ENCODE measurements around the gene TRMT13.

TRMT13 gene

GRCh38 chr1:100141192-100141591, 8.2 kb downstream of the TRMT13 start:
- Mint-ChIP-seq H3K36me3 (ENCODE audit: low read depth) (peaks cover 92% of the 10 kb centered on the region), H3K9me3 (no peaks in the 10 kb centered on the region), H3K27me3 (no peaks in the 10 kb centered on the region), H3K27ac (peak overlapping the region; percentile 35), H3K4me1 (ENCODE audit: low read depth) (peaks cover 3% of the 10 kb centered on the region), H3K4me3 (no peak overlapping the region)
- DNase-seq, result no peak

DNA sequence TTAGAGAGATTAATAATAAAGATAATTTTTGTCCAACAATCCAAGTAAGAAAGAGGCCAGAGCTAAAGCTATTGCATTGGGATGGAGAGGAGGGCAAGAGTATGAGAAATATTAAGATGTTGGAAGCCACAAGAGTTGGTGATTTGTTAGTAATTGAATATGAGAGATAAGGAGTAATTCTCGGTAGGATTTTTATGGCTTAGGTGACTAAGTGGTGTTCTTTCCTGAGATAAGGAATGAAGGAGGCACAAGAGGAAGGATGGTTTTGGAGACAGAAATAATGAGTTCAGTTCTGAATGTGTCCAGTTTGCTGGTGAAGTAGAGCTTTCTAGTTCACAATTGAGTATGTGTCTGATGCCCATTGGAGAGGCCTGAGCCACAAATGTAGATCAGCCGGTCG, 9.4 kb downstream of the TRMT13 start:
- no peaks in the 10 kb centered on the region for H3K27me3 Mint-ChIP-seq
- no peak for DNase-seq
- peaks cover 91% of the 10 kb centered on the region for H3K36me3 Mint-ChIP-seq (ENCODE audit: low read depth)
- peak overlapping the region; percentile 6 for H3K27ac Mint-ChIP-seq
- H3K4me3 Mint-ChIP-seq, result no peak overlapping the region
- H3K9me3 Mint-ChIP-seq, result no peaks in the 10 kb centered on the region
- peaks cover 3% of the 10 kb centered on the region for H3K4me1 Mint-ChIP-seq (ENCODE audit: low read depth)

GRCh38 chr1:100145116-100145515, 12.2 kb downstream of the TRMT13 start:
- H3K4me1 Mint-ChIP-seq (ENCODE audit: low read depth), result no peaks in the 10 kb centered on the region
- H3K27ac Mint-ChIP-seq, result peak overlapping the region; percentile 35
- H3K27me3 Mint-ChIP-seq, result no peaks in the 10 kb centered on the region
- peaks cover 87% of the 10 kb centered on the region for H3K36me3 Mint-ChIP-seq (ENCODE audit: low read depth)
- DNase-seq, result no peak
- no peak overlapping the region for H3K4me3 Mint-ChIP-seq
- H3K9me3 Mint-ChIP-seq, result no peaks in the 10 kb centered on the region

DNA sequence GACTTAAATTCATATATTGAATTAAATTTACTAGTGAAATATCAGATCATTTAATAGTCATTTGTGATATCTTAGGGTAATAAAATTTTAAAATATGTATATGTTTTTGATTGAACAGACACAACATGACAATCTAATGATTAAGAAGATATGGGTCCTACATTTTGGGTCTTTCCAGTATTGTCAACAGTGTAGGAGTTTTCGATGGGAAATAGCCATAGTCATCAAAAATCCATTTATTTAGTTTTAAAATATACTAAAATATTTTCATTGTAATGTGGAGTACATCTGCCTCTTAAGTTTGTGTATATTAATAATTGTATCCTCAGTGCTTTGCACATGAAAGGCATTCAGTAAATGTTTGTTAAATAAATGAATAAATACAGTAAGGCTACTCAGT, 14.0 kb downstream of the TRMT13 start:
- H3K27me3 Mint-ChIP-seq, result no peaks in the 10 kb centered on the region
- no peak overlapping the region for H3K4me3 Mint-ChIP-seq
- peaks cover 4% of the 10 kb centered on the region for H3K4me1 Mint-ChIP-seq (ENCODE audit: low read depth)
- no peaks in the 10 kb centered on the region for H3K9me3 Mint-ChIP-seq
- peaks cover 78% of the 10 kb centered on the region for H3K36me3 Mint-ChIP-seq (ENCODE audit: low read depth)
- DNase-seq, result no peak
- H3K27ac Mint-ChIP-seq, result no peak overlapping the region

DNA sequence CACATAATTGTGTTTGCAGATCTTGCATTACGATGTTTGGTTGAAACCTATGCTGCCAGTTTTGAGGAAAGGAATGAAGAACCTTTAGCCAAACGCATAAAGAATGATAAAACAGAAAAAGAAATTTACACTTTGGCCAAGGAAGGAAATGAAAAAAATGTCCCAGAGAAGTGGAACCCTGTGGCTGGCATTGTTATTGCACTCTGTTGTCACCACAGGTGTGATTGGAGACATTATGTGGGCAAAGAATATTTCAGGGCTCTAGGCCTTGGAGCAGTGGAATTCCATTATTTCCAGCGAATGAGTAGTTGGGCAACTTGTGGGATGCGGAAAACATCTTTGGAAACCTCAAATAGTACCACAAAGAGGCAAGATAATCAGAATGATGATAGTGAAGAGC, 14.9 kb downstream of the TRMT13 start:
- no peaks in the 10 kb centered on the region for H3K9me3 Mint-ChIP-seq
- H3K27ac Mint-ChIP-seq, result no peak overlapping the region
- H3K36me3 Mint-ChIP-seq (ENCODE audit: low read depth), result peaks cover 71% of the 10 kb centered on the region
- H3K27me3 Mint-ChIP-seq, result no peaks in the 10 kb centered on the region
- no peak overlapping the region for H3K4me3 Mint-ChIP-seq
- DNase-seq, result no peak
- peaks cover 9% of the 10 kb centered on the region for H3K4me1 Mint-ChIP-seq (ENCODE audit: low read depth)

DNA sequence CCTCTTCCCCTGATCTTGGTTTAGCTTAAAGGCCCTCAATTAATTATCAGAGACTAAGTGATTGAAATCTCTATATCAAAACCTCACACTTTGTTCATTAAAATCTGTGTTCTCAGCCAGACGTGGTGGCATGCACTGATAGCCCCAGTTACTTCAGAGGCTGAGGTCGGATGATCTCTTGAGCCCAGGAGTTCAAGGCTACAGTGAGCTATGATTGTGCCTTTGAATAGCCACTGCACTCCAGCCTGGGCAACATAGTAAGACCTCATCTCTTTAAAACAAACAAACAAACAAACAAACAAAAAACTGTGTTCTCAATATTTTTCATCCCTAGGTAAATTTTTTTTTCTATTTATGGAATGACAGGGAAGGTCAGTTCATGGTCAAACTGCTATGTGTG, 18.7 kb downstream of the TRMT13 start:
- Mint-ChIP-seq H3K4me3 (no peak overlapping the region), H3K36me3 (ENCODE audit: low read depth) (peaks cover 35% of the 10 kb centered on the region), H3K27me3 (no peaks in the 10 kb centered on the region), H3K4me1 (ENCODE audit: low read depth) (peaks cover 9% of the 10 kb centered on the region), H3K27ac (no peak overlapping the region), H3K9me3 (no peaks in the 10 kb centered on the region)
- DNase-seq, result no peak

DNA sequence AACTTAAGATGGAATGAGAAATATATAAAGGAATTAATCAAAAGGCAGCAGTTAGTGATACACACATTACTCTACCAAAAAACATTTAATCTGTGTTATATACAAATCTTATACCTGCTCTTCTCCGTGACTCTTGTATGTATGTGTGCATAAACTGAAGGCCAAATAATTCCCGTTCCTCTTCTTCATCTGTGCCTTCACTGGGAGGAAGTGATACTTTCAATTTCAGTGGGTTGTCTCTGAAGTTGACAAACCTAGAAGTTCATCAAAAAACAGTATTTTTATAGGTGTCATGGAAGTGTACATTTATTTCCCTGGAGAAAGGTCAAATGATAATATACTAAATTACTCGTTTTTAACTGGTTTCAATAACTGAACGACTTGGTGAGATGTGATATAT, 19.3 kb downstream of the TRMT13 start:
- Mint-ChIP-seq H3K4me1 (ENCODE audit: low read depth) (peaks cover 9% of the 10 kb centered on the region), H3K4me3 (no peak overlapping the region), H3K27me3 (no peaks in the 10 kb centered on the region), H3K36me3 (ENCODE audit: low read depth) (peaks cover 32% of the 10 kb centered on the region), H3K9me3 (no peaks in the 10 kb centered on the region), H3K27ac (peak overlapping the region; percentile 12)
- DNase-seq, result no peak

DNA sequence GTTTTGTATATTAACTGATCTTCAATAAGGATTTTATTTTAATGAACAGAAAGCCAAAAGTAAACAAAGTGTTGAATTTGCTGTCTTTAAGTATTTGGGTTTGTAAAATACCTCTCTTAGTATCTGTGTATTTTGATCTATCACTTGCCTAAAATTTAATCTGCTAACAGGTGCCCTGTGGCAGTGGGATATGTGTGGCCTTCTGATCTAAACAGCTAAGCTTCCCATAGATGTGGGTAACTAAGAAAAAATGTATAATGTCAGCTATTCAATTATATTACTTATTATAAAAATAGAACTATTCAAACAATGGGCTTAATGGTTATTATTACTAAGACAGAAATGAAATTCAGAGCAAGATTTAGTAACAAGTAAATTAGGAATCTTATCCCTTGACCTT, 29.9 kb downstream of the TRMT13 start:
- Mint-ChIP-seq H3K36me3 (ENCODE audit: low read depth) (no peaks in the 10 kb centered on the region), H3K4me3 (no peak overlapping the region), H3K9me3 (no peaks in the 10 kb centered on the region), H3K27ac (no peak overlapping the region), H3K4me1 (ENCODE audit: low read depth) (no peaks in the 10 kb centered on the region), H3K27me3 (no peaks in the 10 kb centered on the region)
- no peak for DNase-seq

GRCh38 chr1:100164216-100164615, 31.3 kb downstream of the TRMT13 start:
- H3K9me3 Mint-ChIP-seq, result no peaks in the 10 kb centered on the region
- no peaks in the 10 kb centered on the region for H3K4me1 Mint-ChIP-seq (ENCODE audit: low read depth)
- H3K27me3 Mint-ChIP-seq, result no peaks in the 10 kb centered on the region
- H3K36me3 Mint-ChIP-seq (ENCODE audit: low read depth), result no peaks in the 10 kb centered on the region
- no peak overlapping the region for H3K27ac Mint-ChIP-seq
- no peak for DNase-seq
- H3K4me3 Mint-ChIP-seq, result no peak overlapping the region

- no peak for DNase-seq
- H3K36me3 Mint-ChIP-seq (ENCODE audit: low read depth), result no peaks in the 10 kb centered on the region
- H3K27me3 Mint-ChIP-seq, result no peaks in the 10 kb centered on the region
- H3K4me1 Mint-ChIP-seq (ENCODE audit: low read depth), result no peaks in the 10 kb centered on the region
- no peak overlapping the region for H3K27ac Mint-ChIP-seq
- H3K4me3 Mint-ChIP-seq, result no peak overlapping the region
- no peaks in the 10 kb centered on the region for H3K9me3 Mint-ChIP-seq
Observed at GRCh38 chr1:100164702-100165101, 31.7 kb downstream of the TRMT13 start.

DNA sequence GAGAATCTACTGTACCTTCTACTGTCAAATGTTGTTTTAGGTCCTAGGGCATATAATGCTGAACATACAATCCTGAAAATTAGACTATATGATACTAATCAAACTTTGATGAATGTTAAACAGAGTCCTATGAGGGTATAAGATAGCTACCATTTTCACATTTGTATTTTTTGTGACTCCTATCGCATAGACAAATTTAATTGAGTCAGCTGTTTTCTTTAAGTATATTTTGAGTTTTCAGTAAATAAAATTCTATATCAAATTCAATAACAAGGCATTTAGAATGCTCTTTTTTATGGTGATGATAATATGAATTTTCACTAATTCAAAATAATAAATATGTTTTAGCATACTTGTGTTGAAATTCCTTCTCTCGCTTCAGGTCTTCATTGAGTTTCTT, 35.1 kb downstream of the TRMT13 start:
- Mint-ChIP-seq H3K36me3 (ENCODE audit: low read depth) (no peaks in the 10 kb centered on the region), H3K4me3 (no peak overlapping the region), H3K4me1 (ENCODE audit: low read depth) (no peaks in the 10 kb centered on the region), H3K27me3 (no peaks in the 10 kb centered on the region), H3K9me3 (no peaks in the 10 kb centered on the region), H3K27ac (no peak overlapping the region)
- no peak for DNase-seq

- no peak for DNase-seq
- no peaks in the 10 kb centered on the region for H3K4me1 Mint-ChIP-seq (ENCODE audit: low read depth)
- H3K4me3 Mint-ChIP-seq, result no peak overlapping the region
- no peaks in the 10 kb centered on the region for H3K27me3 Mint-ChIP-seq
- no peak overlapping the region for H3K27ac Mint-ChIP-seq
- H3K36me3 Mint-ChIP-seq (ENCODE audit: low read depth), result no peaks in the 10 kb centered on the region
- H3K9me3 Mint-ChIP-seq, result no peaks in the 10 kb centered on the region
Observed at GRCh38 chr1:100177295-100178041, 44.5 kb downstream of the TRMT13 start.

DNA sequence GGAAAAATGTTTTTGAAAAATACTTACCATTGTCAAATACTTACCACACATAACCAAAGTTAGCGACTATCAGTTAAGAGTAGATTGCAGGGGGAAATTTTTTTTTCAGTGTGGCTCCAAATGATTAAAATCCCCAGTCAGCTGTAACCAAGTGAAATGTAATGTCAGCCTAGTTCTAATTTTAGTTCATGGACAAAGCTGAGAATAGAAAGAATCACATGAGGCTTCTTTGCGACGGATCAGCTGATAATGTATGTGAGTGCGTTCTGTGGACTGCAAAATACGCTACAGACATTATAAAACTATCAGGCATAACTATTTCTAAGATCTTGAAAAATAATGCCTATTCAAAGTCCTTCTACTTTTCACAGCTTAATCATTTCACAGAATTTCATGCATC, 45.1 kb downstream of the TRMT13 start, which contains the start of gene LRRC39:
LRRC39 (minus strand) TSS at position 166 of the 400 bp plus-strand sequence. CDS start 9,740 bp downstream, outside the sequence.
- Mint-ChIP-seq H3K4me3 (no peak within 1 kb of the TSS), H3K27ac (no peak within 1 kb of the TSS), H3K27me3 (no peaks in the 10 kb centered on the region), H3K9me3 (no peaks in the 10 kb centered on the region), H3K36me3 (ENCODE audit: low read depth) (no peaks in the 10 kb centered on the region), H3K4me1 (ENCODE audit: low read depth) (no peaks in the 10 kb centered on the region)
- DNase-seq, result no peak

GRCh38 chr1:100183370-100183769, 50.4 kb downstream of the TRMT13 start:
- H3K27me3 Mint-ChIP-seq, result no peaks in the 10 kb centered on the region
- H3K27ac Mint-ChIP-seq, result no peak overlapping the region
- H3K4me3 Mint-ChIP-seq, result no peak overlapping the region
- no peaks in the 10 kb centered on the region for H3K4me1 Mint-ChIP-seq (ENCODE audit: low read depth)
- H3K36me3 Mint-ChIP-seq (ENCODE audit: low read depth), result no peaks in the 10 kb centered on the region
- no peaks in the 10 kb centered on the region for H3K9me3 Mint-ChIP-seq
- DNase-seq, result no peak

DNA sequence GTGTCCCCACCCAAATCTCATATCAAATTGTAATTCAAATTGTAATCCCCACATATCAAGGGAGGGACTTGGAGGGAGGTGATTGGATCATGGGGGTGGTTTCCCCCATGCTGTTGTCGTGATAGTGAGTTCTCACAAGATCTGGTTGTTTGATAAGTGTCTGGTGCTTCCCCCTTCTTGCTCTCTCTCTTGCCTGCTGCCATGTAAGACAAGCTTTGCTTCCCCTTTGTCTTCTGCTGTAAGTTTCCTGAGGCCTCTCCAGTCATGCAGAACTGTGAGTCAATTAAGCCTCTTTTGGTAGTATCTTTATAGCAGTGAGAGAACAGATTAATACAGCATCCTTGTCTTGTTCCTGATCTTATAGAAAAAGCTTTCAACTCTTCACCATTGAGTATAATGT, 51.6 kb downstream of the TRMT13 start:
- Mint-ChIP-seq H3K4me1 (ENCODE audit: low read depth) (no peaks in the 10 kb centered on the region), H3K9me3 (no peaks in the 10 kb centered on the region), H3K27ac (no peak overlapping the region), H3K4me3 (no peak overlapping the region), H3K36me3 (ENCODE audit: low read depth) (no peaks in the 10 kb centered on the region), H3K27me3 (no peaks in the 10 kb centered on the region)
- no peak for DNase-seq

DNA sequence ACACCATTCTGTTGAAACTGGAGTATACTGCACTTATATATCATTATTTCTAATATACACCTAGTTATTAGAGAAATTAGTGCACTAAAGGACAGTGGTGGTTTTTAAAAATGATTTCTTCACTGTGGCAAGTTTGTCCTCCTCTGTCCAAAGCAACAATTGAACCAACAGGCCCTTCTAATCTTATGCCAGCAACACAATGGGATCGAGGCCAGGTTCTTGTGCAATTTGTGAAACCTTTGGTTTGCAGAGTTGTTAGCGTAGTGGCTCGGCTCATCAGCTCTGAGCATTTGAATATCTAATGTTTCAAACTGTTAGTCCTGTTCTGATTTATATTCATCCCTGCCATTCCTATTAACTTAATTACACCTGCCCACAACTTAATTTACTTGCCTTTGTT, 54.9 kb downstream of the TRMT13 start:
- no peak overlapping the region for H3K4me3 Mint-ChIP-seq
- no peak for DNase-seq
- no peaks in the 10 kb centered on the region for H3K9me3 Mint-ChIP-seq
- H3K4me1 Mint-ChIP-seq (ENCODE audit: low read depth), result no peaks in the 10 kb centered on the region
- peaks cover 22% of the 10 kb centered on the region for H3K36me3 Mint-ChIP-seq (ENCODE audit: low read depth)
- H3K27me3 Mint-ChIP-seq, result no peaks in the 10 kb centered on the region
- no peak overlapping the region for H3K27ac Mint-ChIP-seq

All from activated T-cell treated with anti-CD3 and anti-CD28 coated beads, Interleukin-2, amount 50 U/mL, for 24 hours (primary cell).